HG02973 (cell line): ENCODE data around the gene DIS3L2.
"Not testable (repeated sequence)": the region's sequence is repeated elsewhere in the genome, so short reads cannot be mapped to it uniquely, and the experiment has no call there.

Source experiments
- ATAC-seq: cut with Tn5 transposase; IDR thresholded peaks from one replicate; pipeline ENCODE4 v1.9.1; 2021; ENCODE audit warnings: moderate library complexity; ENCODE audit not compliant: unreplicated experiment

The DIS3L2 gene

DNA sequence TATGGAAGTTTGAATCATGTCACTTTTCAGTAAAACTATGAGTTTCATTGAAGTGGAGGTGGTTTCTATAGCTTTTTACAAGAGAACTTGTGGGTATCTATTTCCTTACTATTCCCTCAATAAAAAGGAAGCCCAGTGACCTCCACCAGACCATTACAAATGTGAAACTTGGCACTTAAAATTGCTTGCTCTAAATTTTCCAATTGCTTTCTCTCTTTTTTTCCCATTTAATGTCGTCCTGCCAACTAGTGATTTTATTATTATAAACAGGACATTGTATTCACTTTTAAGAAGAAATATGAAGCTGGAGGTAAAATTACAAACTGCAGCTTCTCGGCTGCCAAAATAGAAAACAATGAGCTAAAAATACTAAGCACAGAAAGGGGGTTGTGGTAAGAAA, 208.9 kb downstream of the DIS3L2 start:
- no peak for ATAC-seq

DNA sequence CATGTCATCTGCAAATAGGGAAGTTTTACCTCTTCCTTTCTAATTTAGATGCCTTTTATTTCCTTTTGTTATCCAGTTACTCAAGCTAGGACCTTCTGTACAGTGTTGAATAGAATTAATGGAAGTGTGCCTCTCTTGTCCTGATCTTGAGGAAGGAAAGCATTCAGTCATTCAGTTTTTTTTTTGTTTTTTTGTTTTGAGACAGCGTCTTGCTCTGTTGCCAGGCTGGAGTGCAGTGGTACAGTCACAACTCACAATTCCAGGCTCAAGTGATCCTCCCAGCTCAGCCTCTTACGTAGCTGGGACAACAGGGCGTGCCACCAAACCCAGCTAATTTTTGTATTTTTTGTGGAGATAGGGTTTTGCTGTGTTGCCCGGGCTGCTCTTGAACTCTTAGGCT, 213.1 kb downstream of the DIS3L2 start:
- no peak for ATAC-seq

DNA sequence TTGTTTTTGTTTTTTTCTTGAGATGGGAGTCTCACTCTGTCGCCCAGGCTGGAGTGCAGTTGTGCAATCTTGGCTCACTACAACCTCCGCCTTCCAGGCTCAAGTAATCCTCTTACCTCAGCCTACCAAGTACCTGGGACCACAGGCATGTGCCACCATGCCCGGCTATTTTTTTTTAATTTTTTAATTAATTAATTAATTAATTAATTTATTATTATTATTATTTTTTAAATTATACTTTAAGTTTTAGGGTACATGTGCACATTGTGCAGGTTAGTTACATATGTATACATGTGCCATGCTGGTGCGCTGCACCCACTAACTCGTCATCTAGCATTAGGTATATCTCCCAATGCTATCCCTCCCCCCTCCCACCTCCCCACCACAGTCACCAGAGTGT, 215.1 kb downstream of the DIS3L2 start:
- ATAC-seq: not testable (repeated sequence)

DNA sequence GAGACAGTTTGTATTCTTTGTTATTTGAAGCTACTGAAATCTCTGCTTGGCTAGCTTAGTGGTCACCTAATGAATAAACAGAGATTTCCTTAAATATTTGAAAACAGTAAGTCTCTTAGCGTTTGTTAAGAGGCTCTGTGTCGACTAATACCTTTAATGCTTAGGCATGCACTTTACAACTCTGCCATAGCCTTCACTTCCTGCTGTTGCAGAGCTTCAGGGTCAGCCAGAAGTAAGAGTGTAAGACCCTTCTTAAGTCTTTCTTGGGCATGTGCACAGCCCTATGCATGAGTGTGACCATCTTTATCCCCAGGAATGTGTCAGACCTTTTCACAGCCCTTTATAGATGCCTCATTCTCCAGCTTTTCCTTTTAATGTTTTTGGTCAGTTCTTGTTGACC, 221.8 kb downstream of the DIS3L2 start:
- ATAC-seq: no peak

DNA sequence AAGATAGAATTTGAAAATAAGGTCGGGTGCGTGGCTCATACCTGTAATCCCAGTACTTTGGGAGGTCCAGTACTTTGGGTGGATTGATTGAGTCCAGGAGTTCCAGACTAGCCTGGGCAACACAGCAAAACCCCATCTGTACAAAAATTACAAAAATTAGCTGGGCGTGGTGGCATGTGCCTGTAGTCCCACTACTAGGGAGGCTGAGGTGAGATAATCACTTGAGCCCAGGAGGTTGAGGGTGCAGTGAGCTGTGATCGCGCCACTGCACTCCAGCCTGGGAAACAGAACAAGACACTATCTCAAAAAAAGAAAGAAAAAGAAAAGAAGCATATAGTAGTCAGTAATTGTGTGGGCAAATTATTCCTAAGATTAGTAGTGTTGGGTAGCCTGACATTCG, 222.8 kb downstream of the DIS3L2 start:
- no peak for ATAC-seq

DNA sequence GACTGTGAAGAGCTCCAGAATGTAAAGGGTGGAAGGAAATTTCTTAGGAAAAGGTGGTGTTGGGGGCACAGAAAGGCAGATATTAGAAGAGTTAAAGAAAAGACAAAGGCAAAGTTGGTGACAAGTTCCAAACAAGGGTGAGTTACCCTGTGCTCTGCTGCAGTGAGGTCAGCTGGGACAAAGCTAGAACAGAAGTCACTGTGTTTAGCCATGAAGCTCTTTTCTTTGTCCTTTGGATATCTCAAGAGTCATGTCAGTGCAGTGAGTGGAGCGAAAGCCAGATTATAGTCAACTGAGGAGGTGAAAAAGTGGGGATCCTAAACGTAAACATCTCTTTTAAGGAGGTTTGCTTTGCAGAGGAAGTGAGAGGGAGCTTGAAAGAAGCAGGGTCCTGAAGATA, 229.3 kb downstream of the DIS3L2 start:
- no peak for ATAC-seq

DNA sequence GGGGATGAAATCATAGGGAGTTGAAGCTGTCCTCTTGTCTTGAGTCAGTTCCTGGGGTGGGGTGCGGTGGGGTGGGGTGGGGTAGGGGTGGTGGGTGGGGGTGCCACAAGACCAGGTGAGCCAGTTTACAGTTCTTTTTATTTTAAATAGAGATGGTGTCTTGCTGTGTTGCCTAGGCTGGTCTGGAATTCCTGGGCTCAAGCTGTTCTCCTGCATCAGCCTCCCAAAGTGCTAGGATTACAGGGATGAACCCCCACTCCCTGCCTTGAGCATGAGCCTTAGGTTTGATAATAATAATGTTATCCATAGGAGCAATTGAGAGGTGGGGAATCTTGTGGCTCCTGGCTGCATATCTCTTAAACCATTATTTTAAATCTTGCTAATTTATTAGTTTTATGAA, 234.0 kb downstream of the DIS3L2 start:
- no peak for ATAC-seq

DNA sequence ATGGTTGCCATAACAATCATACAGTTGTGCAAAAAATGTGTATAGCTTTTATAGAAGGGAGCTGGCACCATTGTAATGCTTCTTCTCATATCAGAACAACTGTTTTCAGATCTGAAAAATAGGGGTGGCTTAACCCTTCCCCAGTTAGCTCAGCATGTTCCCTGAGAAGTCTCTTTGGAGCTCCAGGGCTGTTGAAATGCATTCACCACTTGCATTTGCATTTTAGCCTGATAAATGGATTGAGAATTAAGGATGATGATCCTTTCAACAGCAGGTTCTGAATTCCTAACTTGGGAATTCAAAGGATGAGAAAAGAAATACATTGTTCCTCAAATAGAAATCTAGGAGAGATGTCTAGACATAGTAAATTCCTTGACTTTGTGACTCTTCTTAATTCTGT, 235.3 kb downstream of the DIS3L2 start:
- ATAC-seq: no peak

DNA sequence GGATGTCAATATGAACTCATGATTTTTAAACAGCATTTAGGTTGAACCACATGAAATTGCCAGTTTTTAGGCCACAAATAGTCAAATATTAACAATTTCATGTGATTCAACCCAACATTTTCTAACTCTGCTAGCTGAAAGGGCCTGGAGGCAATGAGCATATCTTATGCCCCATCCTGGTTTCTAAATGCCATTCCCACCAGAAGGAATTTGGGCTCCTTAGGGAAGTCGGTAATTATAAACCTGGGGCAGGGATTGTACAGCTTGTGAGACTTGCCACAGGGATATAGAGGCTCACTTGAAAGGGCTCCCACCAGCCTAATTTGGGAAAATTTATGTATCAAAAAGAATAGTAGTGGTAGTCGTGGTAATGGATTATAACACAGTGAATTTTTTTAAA, 238.7 kb downstream of the DIS3L2 start:
- ATAC-seq: no peak

DNA sequence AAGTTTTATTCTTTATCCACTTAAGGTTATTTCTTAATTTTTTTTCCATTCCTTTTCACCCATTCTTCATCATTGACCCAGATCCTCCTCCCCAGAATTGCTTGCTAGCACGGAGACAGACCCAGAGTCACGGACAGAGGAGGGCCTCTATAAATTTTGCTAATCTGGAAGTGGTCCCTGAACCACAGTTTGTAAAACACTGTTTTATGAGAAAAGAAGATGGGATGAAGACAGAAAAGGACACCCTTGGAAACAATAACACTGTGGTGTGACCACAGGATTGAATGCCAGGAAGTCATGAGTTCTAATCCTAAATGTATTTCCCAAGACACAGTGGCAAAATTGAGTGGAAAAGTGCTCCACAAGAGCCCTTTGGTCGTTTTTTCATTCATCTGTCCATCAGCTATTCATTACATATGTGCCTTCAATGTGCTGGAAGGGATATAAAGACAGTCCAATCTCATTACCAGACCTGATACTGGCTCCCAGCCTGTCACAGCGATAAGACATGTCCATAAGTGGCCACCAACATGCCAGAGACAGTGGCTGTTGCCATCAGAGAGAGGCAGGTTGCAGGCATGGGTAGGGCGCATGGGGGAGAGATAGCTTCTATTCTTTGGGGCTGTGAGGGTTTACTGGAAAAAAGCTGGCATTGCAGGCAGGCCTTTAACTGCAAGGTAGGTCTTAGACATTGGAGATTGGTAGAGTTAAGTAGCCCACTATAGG, 241.8 kb downstream of the DIS3L2 start:
- ATAC-seq: no peak

DNA sequence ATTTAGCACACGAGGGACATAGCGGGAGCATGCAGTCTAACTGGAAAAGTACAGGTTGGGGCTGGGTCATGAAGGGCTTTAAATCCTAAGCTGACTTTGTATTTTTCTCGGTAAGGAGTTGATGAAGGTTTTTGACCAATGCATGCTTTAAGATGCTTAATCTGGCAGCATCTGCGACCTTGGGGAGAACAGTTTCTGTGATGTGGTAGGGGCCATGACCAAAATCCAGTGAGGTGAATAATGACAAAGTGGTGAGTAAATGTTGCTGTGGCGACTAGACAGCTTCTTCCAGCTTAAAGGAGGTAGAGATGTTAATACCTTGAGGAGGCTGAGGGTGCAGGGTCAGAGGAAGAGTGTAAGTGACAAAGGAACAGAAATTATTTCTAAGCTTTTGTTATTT, 242.4 kb downstream of the DIS3L2 start:
- ATAC-seq: no peak

DNA sequence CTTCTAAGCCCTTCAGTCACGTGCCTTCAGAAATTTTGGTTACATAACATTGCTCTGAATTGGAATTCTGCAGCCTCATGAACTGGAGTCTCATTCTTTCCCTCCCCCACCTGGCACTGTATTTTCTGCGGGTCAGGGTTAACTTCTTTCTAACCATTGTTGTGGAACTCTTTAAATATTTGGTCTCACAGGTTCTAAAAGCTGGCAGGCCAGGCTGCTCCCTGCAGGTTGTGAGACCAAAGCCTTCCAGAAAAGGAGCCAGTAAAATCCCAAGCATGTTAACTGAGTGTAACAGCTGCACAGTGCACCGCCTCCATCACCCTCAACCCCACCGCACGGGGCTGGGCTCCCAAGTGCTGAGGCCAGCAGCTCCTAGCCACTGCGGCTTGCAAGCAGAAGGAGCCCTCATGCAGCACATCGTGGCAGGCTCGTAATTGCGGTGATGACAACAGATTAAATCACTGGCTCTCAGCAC, 243.0 kb downstream of the DIS3L2 start:
- no peak for ATAC-seq

DNA sequence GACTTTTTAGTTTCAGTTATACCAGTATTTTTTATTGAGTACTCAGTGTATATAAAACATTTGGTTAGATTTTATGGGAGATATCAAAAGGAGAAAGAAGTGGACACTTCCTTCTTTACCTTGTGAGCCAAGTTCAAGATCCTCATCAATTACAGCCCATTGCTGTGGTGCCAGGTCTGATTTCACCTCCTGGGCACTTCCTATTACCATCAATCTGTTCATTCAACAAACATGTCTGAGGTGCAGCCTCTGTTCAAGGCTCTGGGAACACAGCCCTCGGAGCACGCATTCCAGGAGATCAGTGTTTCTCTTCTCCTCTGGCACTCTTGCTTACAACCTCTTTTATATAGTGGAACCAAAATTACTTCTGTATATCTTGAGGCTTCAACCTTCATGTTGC, 245.7 kb downstream of the DIS3L2 start:
- no peak for ATAC-seq

DNA sequence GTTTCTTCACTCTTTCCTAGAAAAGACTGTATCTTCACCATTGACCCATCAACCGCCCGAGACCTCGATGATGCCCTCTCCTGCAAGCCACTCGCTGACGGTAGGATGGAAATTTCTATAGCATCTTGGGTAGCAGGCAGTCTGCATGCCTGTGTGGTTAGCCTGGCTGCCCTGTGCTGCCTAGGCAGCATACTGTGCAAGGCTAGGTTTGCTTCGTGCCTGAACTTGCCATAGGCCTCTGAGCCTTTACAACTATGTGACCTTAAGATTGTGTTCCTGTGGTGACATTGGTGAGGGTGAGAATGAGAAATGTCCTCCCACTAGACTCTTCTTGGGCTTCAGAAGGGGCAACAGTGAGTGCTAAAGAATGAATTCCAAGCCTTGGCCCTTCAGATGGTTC, 248.8 kb downstream of the DIS3L2 start:
- ATAC-seq: no peak

DNA sequence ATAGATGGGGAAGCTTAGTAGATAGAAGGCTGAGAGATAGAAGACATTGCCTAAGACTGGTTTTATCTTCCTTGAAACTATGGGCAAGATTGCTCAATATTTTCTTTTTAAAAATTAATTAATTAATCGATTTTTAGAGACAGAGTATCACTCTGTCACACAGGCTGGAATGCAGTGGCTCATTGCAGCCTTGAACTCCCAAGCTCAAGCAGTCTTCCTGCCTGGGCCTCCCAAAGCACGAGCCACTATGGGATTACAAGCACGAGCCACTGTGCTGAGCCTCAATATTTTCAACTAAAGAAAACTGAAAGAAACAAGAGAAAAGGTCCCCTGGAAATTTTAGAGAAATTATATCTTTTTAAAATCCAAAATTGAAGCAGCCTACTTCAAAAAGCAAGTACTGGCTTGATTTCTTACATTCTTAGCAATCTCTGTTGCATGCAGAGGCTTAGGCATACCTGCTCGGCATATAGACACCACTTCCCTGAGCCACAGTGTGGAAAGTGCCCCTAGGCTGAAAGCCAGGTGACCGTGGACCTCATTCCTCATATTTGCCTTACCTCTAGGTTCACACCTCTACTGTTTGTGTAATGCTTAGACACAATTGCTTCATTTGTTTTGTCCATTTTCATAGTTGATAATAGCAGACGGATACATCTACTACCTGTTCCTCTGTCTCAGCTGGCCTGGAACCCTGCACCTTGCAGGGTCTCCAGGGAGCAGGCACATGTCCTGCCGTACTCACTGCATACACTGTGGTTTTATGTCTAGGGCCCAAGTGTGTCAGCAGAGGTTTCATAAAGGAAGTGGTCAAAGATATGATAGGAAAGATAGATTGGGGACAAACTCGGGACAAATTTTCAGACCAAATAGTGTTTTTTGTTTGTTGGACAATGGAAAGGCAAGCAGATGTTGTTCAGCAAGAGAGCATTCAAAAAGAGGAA, 250.5 kb downstream of the DIS3L2 start:
- no peak for ATAC-seq

DNA sequence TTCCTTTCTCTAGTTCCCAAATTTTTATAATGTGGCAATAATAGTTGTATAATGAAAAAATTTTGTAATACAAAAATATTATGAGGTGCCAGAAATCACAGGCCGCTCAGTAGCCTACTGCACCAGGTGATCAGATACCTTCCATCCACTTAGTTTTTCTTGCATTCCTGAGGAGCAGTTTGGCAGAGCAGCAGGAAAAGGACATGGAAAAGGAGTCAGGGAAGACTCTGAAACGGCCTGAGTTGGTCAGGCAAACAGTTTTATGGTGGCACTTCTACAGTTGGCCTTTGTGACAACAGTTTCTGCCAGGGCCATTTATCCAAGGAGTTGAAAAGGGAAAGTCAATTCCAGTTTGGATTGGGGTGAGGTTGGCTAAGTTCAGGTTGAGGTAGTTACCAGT, 251.7 kb downstream of the DIS3L2 start:
- no peak for ATAC-seq

DNA sequence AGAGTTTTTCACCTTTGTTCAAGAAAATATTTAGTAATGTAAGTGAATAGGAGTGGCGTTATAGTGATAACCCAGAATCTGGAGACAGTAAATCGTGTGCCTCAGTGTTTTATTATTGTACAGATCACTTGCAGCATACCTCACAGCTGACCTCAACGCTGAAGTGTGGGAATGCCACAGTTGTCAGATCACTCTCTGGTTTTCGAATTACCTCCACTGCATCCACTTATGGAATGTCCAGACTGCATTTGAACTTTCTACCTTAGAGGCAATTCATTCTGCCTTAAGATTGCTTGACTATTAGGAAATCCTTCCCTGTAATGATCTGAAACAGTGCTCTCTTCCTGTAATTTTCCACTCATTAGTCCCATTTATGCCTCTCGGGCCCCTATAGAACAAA, 252.5 kb downstream of the DIS3L2 start:
- ATAC-seq: no peak

DNA sequence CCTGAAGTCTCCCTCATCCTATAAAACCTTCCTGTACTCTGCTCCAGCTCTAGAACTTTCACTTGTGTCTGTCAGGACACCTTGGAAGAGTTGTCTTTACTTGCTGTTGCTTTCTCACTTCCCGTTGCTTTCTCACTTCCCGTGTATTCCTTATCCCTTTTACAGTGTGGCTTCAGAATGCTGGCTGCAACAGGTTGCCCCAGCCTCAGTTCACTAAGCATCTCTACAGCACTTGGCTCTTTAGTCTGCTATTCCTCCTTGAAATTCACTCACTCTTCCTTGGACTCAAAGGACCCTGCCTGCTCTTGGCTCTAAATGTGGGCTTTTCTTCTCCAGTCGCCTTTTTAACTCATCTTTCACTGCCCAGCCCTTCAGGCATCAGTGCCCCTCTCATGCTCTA, 254.5 kb downstream of the DIS3L2 start:
- no peak for ATAC-seq

DNA sequence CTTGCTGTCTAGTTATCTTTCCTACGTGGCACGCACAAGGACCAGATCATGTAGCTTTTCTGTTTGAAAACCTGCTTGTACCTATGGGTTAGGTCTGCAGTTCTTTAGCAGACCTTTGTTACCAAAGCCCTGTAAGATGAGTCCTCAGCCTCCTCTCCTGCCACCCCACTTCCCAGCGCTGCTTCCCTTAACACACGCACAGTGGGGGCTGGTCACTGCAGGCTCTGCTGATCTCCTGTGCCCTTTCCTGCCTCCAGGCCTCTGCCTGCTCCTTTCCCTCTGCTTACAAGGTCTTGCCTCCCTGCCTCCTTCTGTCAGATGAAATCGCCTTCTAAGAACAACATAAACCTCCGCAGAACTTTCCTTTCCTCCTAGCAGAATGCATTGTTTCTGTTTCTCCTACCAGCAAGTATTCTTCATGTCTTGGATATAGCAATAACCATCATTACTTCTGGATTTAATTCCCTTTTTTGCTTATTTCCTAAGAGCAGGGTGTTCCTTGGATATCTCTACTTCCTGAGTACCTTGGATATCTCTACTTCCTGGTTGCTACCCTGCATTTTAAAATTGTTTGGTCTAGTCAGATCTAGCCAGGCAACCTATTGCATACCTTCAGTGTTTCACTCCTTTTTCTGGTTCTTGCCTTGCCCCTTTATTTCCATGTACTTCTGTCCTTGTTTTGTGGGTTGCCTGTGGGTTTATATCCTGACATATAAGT, 257.4 kb downstream of the DIS3L2 start:
- ATAC-seq: no peak

DNA sequence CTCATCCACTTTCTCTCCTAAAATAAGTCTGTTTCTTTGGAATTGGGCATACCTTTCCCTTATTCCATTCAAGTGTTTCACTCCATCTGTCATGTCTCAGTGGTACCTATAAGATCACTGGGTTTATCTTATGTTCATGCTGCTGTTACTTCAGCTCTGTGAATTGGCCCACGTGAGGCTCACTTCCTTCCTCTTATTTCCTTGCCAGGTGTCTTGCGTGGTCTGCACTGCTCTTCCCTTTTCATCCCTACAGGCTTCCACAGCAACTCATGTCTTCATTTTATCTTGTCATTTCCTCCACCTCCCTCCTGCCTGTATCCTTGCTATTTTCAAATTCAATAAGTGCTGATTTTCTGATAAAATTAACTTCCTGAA, 258.0 kb downstream of the DIS3L2 start:
- ATAC-seq: no peak

DNA sequence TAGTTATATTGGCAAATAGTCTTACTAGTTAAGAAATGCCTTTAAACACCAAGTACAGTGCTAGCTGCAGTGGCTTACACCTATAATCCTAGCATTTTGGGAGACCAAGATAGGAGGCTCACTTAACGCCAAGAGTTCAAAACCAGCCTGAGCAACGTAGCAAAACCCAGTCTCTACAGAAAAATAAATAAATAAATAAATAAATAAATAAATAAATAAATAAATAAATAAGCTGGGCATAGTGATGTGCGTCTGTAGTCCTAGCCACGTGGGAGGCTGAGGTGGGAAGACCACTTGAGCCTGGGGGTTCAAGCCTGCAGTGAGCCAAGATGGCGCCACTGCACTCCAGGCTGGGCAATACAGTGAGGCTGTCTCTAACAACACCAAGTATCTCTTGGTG, 258.4 kb downstream of the DIS3L2 start:
- no peak for ATAC-seq

DNA sequence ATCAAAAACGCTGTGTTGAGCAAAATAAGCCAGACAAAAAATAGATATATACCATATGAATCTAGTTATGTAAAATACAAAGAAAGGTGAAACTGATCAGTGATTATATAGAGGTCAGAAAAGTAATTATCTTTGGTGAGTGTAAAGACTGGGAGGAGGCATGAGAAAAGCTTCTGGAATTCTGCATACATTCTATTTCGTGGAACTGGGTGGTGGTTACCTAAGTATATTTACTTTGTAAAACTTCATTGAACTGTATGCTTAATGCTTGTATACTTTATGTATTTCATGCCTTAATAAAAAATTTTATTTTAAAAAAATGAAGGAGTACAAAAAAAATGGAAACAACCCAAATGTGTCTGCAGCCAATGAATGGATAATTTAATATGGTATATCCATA, 263.9 kb downstream of the DIS3L2 start:
- no peak for ATAC-seq
